Colonic mucosa (tissue), 4 donors: ENCODE data around the gene DNAH9. TPM values are rescaled to one million over a fixed set of nuclear protein-coding genes. Genes with fewer than 3 reads are reported as not detected.

Experiments
- DNase-seq: peaks from one replicate; pipeline ENCODE4 v3.0.0-alpha.2; 2020
- H3K27ac ChIP-seq: fragments of 200-600 bp; one replicate; pipeline ENCODE4 v1.8.0; 2021
- H3K27me3 ChIP-seq: fragments of 200-600 bp; one replicate; pipeline ENCODE4 v1.8.0; 2021
- H3K36me3 ChIP-seq: fragments of 200-600 bp; one replicate; pipeline ENCODE4 v1.8.0; 2021
- H3K4me1 ChIP-seq: fragments of 200-600 bp; one replicate; pipeline ENCODE4 v1.8.0; 2021; ENCODE audit warnings: mild to moderate bottlenecking
- H3K4me3 ChIP-seq: fragments of 200-600 bp; one replicate; pipeline ENCODE4 v1.8.0; 2021
- H3K9ac ChIP-seq, 2 donors: one replicate each; pipeline ENCODE4 v1.7.0; 2013; ENCODE audit warnings: control low read depth in 2 of 2, low read depth in 2 of 2, low read length in 2 of 2
- H3K9me3 ChIP-seq: fragments of 200-600 bp; one replicate; pipeline ENCODE4 v1.8.0; 2021
- CTCF ChIP-seq: fragments of 200-600 bp; IDR thresholded peaks from one replicate; pipeline ENCODE4 v1.8.0; 2022; ENCODE audit warnings: antibody characterized with exemption, mild to moderate bottlenecking
- intact Hi-C: fragments of 100-400 bp; cut with DNase I; formaldehyde crosslinking; loops from one replicate; pipeline ENCODE4 v1.14.1; 2022
- total RNA-seq, 2 donors: library from RNA; stranded (reverse); fragmentation: NEBNext Ultra II Directional in 1 of 2; extraction: Animal tissue kit (Norgen Biotek cat#: 25700) in 1 of 2; gene quantifications; one replicate each; pipeline ENCODE4 v1.2.1, GENCODE V29; 2021
- donor health status: healthy.
- donor health status: DM: no; HTN: no; CAD: no.
- donor health status: DM: no; HTN: no; CAD: no.

DNAH9 gene
- total RNA-seq, 2 donors from 2014 or later, result 0.40 to 0.69 TPM

GRCh38 chr17:11990363-11990983 is 392.2 kb downstream of the DNAH9 start:
- intact Hi-C loops, result no loop called here

GRCh38 chr17:11991461-11991860 is 393.2 kb downstream of the DNAH9 start:
- intact Hi-C loops, result no loop called here
- H3K36me3 ChIP-seq, result no peaks in the 10 kb centered on the region
- TF ChIP-seq CTCF, result no peak

More at GRCh38 chr17:11990363-11990983, 392.2 kb downstream of the DNAH9 start:
- Histone ChIP-seq H3K4me1 (no peaks in the 10 kb centered on the region), H3K27ac (no peak overlapping the region), H3K9me3 (no peaks in the 10 kb centered on the region), H3K4me3 (no peak overlapping the region), H3K27me3 (no peaks in the 10 kb centered on the region), H3K36me3 (no peaks in the 10 kb centered on the region), H3K9ac (no peak overlapping the region)
- DNase-seq, result peak; percentile 34
- TF ChIP-seq CTCF, result no peak

GRCh38 chr17:11996722-11997146 is 398.5 kb downstream of the DNAH9 start:
- no peak for TF ChIP-seq CTCF
- Histone ChIP-seq H3K27me3 (no peaks in the 10 kb centered on the region), H3K4me3 (peak overlapping the region; percentile 88), H3K36me3 (no peaks in the 10 kb centered on the region), H3K9me3 (no peaks in the 10 kb centered on the region), H3K9ac (peak overlapping the region; percentile 84 to 86), H3K27ac (peak overlapping the region; percentile 95), H3K4me1 (no peaks in the 10 kb centered on the region)
- peak; percentile 66 for DNase-seq
- intact Hi-C loops, result no loop called here

More at GRCh38 chr17:11991461-11991860, 393.2 kb downstream of the DNAH9 start:
- Histone ChIP-seq H3K4me3 (no peak overlapping the region), H3K9ac (no peak overlapping the region), H3K27ac (no peak overlapping the region), H3K9me3 (no peaks in the 10 kb centered on the region), H3K4me1 (no peaks in the 10 kb centered on the region), H3K27me3 (no peaks in the 10 kb centered on the region)
- no peak for DNase-seq

- DNase-seq, result peak; percentile 95
- no peak for TF ChIP-seq CTCF
- Histone ChIP-seq H3K9ac (peak within 1 kb of the TSS; percentile 84 to 86), H3K4me3 (peak within 1 kb of the TSS; percentile 88), H3K9me3 (no peaks in the 10 kb centered on the region), H3K27me3 (no peaks in the 10 kb centered on the region), H3K36me3 (no peaks in the 10 kb centered on the region), H3K4me1 (no peaks in the 10 kb centered on the region), H3K27ac (peak within 1 kb of the TSS; percentile 95)
- intact Hi-C loops, result no loop called here
Measured at GRCh38 chr17:11997147-11997971, 399.1 kb downstream of the DNAH9 start, which contains the start of gene ZNF18. Gene ZNF18, minus strand, starts transcription at chr17:11997475. Its CDS starts 4,646 bp downstream, at chr17:11992829.

- Histone ChIP-seq H3K4me3 (peak overlapping the region; percentile 88), H3K36me3 (no peaks in the 10 kb centered on the region), H3K9ac (peak overlapping the region; percentile 68 to 84), H3K4me1 (no peaks in the 10 kb centered on the region), H3K9me3 (no peaks in the 10 kb centered on the region), H3K27ac (peak overlapping the region; percentile 95), H3K27me3 (no peaks in the 10 kb centered on the region)
- TF ChIP-seq CTCF, result no peak
- DNase-seq, result peak; percentile 22
- intact Hi-C loops, result no loop called here
Measured at GRCh38 chr17:11997972-11998233, 399.6 kb downstream of the DNAH9 start.
